Muscle layer of duodenum (tissue), 2 donors: Measurements from ENCODE around the gene GNAT2.

Experiments
- H3K27ac ChIP-seq: one replicate; pipeline ENCODE4 v1.7.0; 2013; ENCODE audit warnings: mild to moderate bottlenecking, low read length
- H3K27me3 ChIP-seq: one replicate; pipeline ENCODE4 v1.7.0; 2013; ENCODE audit warnings: low read depth, mild to moderate bottlenecking, control low read depth, low read length
- H3K36me3 ChIP-seq, 2 donors: one replicate each; pipeline ENCODE4 v1.7.0; 2013; ENCODE audit warnings: low read length in 2 of 2, control low read depth in 1 of 2, mild to moderate bottlenecking in 1 of 2; ENCODE audit not compliant: insufficient read depth in 2 of 2, control insufficient read depth in 1 of 2
- H3K4me1 ChIP-seq, 2 donors: one replicate each; pipeline ENCODE4 v1.7.0; 2013; ENCODE audit warnings: low read length in 2 of 2, mild to moderate bottlenecking in 2 of 2, control low read depth in 1 of 2, moderate library complexity in 1 of 2; ENCODE audit not compliant: insufficient read depth in 2 of 2, control insufficient read depth in 1 of 2
- H3K4me3 ChIP-seq, 2 donors: one replicate each; pipeline ENCODE4 v1.7.0; 2013; ENCODE audit warnings: low read length in 2 of 2, low read depth in 1 of 2, mild to moderate bottlenecking in 1 of 2
- H3K9me3 ChIP-seq, 2 donors: one replicate each; pipeline ENCODE4 v1.7.0; 2013; ENCODE audit warnings: low read length in 2 of 2, control low read depth in 1 of 2, mild to moderate bottlenecking in 1 of 2; ENCODE audit not compliant: control insufficient read depth in 1 of 2
- donor health status: healthy.

Gene GNAT2

GRCh38 chr1:109589679-109590078 is 29.7 kb downstream of the GNAT2 start:
- no peaks in the 10 kb centered on the region for H3K27me3 ChIP-seq
- no peaks in the 10 kb centered on the region for H3K9me3 ChIP-seq
- H3K4me1 ChIP-seq, result no peaks in the 10 kb centered on the region
- peaks cover 57 to 66% of the 10 kb centered on the region in 2 donors for H3K36me3 ChIP-seq
- no peak overlapping the region for H3K4me3 ChIP-seq
- H3K27ac ChIP-seq, result no peak overlapping the region

- Histone ChIP-seq H3K27ac (no peak overlapping the region), H3K4me3 (no peak overlapping the region), H3K27me3 (no peaks in the 10 kb centered on the region)
These were observed 30.2 kb downstream of the GNAT2 start for GRCh38 chr1:109589177-109589576.

DNA sequence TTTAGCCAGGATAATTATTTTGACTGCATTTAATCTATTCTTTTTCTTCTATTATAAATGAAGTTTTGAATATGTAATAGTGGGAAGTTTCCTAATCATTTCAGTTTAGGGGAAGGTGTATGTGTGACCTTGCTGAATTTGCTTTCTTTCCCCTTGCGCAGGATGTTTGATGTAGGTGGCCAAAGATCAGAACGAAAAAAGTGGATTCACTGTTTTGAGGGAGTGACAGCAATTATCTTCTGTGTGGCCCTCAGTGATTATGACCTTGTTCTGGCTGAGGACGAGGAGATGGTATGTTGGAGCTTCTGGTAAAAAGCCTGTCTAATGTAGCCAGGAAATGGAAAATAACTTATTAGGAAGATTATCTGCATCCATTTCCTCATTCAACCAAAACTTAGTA is 33.4 kb downstream of the GNAT2 start:
- Histone ChIP-seq H3K4me1 (no peaks in the 10 kb centered on the region), H3K27ac (no peak overlapping the region), H3K27me3 (no peaks in the 10 kb centered on the region), H3K4me3 (no peak overlapping the region), H3K9me3 (no peaks in the 10 kb centered on the region), H3K36me3 (peaks cover 44 to 64% of the 10 kb centered on the region in 2 donors)

More at GRCh38 chr1:109589177-109589576, 30.2 kb downstream of the GNAT2 start:
- H3K36me3 ChIP-seq, result peaks cover 60 to 69% of the 10 kb centered on the region in 2 donors
- H3K9me3 ChIP-seq, result no peaks in the 10 kb centered on the region
- no peaks in the 10 kb centered on the region for H3K4me1 ChIP-seq

DNA sequence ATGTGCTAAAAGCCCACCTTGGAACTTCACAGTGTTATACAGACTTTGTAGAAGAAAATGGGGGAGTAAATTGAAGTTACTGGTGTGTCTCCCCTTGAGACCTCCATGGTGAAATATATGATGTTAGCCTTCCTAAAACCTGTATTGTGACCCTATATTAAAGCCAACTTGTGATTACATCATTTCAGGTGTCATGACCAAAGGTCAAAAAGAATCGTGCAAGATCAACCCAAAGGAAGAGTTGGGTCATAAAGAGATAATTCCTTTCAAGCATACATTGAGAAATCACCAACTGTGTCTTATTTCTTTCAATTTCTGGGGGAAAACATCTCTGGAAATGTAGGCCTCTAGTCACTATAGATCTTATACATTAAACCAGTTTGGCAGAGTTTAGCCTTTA is 34.6 kb downstream of the GNAT2 start:
- Histone ChIP-seq H3K9me3 (no peaks in the 10 kb centered on the region), H3K36me3 (peaks cover 49 to 63% of the 10 kb centered on the region in 2 donors), H3K4me1 (no peaks in the 10 kb centered on the region), H3K27ac (no peak overlapping the region), H3K27me3 (no peaks in the 10 kb centered on the region), H3K4me3 (no peak overlapping the region)

- Histone ChIP-seq H3K27ac (no peak overlapping the region), H3K27me3 (no peaks in the 10 kb centered on the region), H3K9me3 (no peaks in the 10 kb centered on the region), H3K4me3 (no peak overlapping the region), H3K4me1 (peaks cover 7 to 13% of the 10 kb centered on the region in 2 donors), H3K36me3 (peaks cover 38 to 50% of the 10 kb centered on the region in 2 donors)
These were observed 37.4 kb downstream of the GNAT2 start for GRCh38 chr1:109582021-109582420.

GRCh38 chr1:109579491-109579890 is 39.9 kb downstream of the GNAT2 start:
- Histone ChIP-seq H3K27me3 (no peaks in the 10 kb centered on the region), H3K4me3 (no peak overlapping the region), H3K27ac (peak overlapping the region; percentile 67), H3K9me3 (no peaks in the 10 kb centered on the region), H3K4me1 (peaks cover 7 to 13% of the 10 kb centered on the region in 2 donors), H3K36me3 (peaks cover 27 to 32% of the 10 kb centered on the region in 2 donors)

GRCh38 chr1:109578947-109579443 is 40.4 kb downstream of the GNAT2 start:
- H3K4me3 ChIP-seq, result no peak overlapping the region
- peaks cover 7 to 18% of the 10 kb centered on the region in 2 donors for H3K4me1 ChIP-seq
- no peaks in the 10 kb centered on the region for H3K27me3 ChIP-seq
- H3K27ac ChIP-seq, result peak overlapping the region; percentile 67
- no peaks in the 10 kb centered on the region for H3K9me3 ChIP-seq
- H3K36me3 ChIP-seq, result peaks cover 22 to 27% of the 10 kb centered on the region in 2 donors

DNA sequence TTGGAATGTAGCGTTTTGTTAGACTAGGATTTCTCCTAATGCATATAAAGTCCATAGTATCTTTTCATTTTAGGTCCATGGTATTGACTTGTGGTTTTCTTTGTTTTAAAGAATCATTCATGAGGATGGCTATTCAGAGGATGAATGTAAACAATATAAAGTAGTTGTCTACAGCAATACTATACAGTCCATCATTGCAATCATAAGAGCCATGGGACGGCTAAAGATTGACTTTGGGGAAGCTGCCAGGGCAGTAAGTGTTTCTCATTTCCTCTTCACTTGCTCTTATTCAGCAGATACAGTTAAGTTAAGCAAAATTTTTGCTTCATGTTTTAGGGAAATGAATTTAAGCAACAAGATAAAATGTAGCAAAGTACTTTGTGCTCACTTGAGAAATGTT is 45.6 kb downstream of the GNAT2 start:
- Histone ChIP-seq H3K27ac (no peak overlapping the region), H3K27me3 (no peaks in the 10 kb centered on the region), H3K9me3 (no peaks in the 10 kb centered on the region), H3K36me3 (peaks cover 0 to 5% of the 10 kb centered on the region in 2 donors), H3K4me3 (no peak overlapping the region), H3K4me1 (peaks cover 15 to 24% of the 10 kb centered on the region in 2 donors)

- no peak overlapping the region for H3K4me3 ChIP-seq
- no peaks in the 10 kb centered on the region for H3K27me3 ChIP-seq
- no peaks in the 10 kb centered on the region for H3K9me3 ChIP-seq
- H3K36me3 ChIP-seq, result peaks cover 0 to 5% of the 10 kb centered on the region in 2 donors
- H3K27ac ChIP-seq, result no peak overlapping the region
- H3K4me1 ChIP-seq, result peaks cover 11 to 25% of the 10 kb centered on the region in 2 donors
These were observed 49.0 kb downstream of the GNAT2 start for GRCh38 chr1:109570414-109570813.

GRCh38 chr1:109569323-109569722 is 50.1 kb downstream of the GNAT2 start:
- Histone ChIP-seq H3K27me3 (no peaks in the 10 kb centered on the region), H3K4me1 (peaks cover 11 to 24% of the 10 kb centered on the region in 2 donors), H3K27ac (no peak overlapping the region), H3K9me3 (no peaks in the 10 kb centered on the region), H3K4me3 (no peak overlapping the region), H3K36me3 (no peaks in the 10 kb centered on the region)

GRCh38 chr1:109567877-109568672 is 51.3 kb downstream of the GNAT2 start:
- Histone ChIP-seq H3K9me3 (no peaks in the 10 kb centered on the region), H3K4me3 (no peak overlapping the region), H3K27ac (no peak overlapping the region), H3K36me3 (no peaks in the 10 kb centered on the region), H3K4me1 (peaks cover 8 to 31% of the 10 kb centered on the region in 2 donors), H3K27me3 (no peaks in the 10 kb centered on the region)
